ENCODE results near the gene MUC5B.

The MUC5B gene

GRCh38 chr11:1234771-1235305, 12.0 kb downstream of the MUC5B start:
- Histone ChIP-seq H3K4me2 (ENCODE audit: low read length) (no peak overlapping the region), H3K27ac (no peak overlapping the region), H3K9ac (no peak overlapping the region), H3K9me3 (ENCODE audit: control insufficient read depth, low read length) (no peaks in the 10 kb centered on the region), H3K79me2 (no peaks in the 10 kb centered on the region), H2AFZ (no peak overlapping the region), H3K4me3 (ENCODE audit: low read depth, low read length) (no peak overlapping the region), H3K4me1 (no peaks in the 10 kb centered on the region), H3K36me3 (ENCODE audit: control insufficient read depth, insufficient read depth, low read length) (no peaks in the 10 kb centered on the region), H3K27me3 (ENCODE audit: control insufficient read depth, insufficient read depth, low read length) (no peaks in the 10 kb centered on the region)
- no peak for TF ChIP-seq CTCF (IDR thresholded peaks at IDR 0.05)

GRCh38 chr11:1235306-1235900, 12.5 kb downstream of the MUC5B start:
- TF ChIP-seq CTCF (IDR thresholded peaks at IDR 0.05): no peak
- H3K9ac ChIP-seq: no peak overlapping the region
- no peak overlapping the region for H3K4me2 ChIP-seq (ENCODE audit: low read length)
- no peak overlapping the region for H2AFZ ChIP-seq
- H3K27me3 ChIP-seq (ENCODE audit: control insufficient read depth, insufficient read depth, low read length): no peaks in the 10 kb centered on the region
- no peak overlapping the region for H3K27ac ChIP-seq
- H3K79me2 ChIP-seq: no peaks in the 10 kb centered on the region
- H3K4me1 ChIP-seq: no peaks in the 10 kb centered on the region
- H3K36me3 ChIP-seq (ENCODE audit: control insufficient read depth, insufficient read depth, low read length): no peaks in the 10 kb centered on the region
- H3K9me3 ChIP-seq (ENCODE audit: control insufficient read depth, low read length): no peaks in the 10 kb centered on the region
- no peak overlapping the region for H3K4me3 ChIP-seq (ENCODE audit: low read depth, low read length)

- no peaks in the 10 kb centered on the region for H3K4me1 ChIP-seq
- H2AFZ ChIP-seq: no peak overlapping the region
- H3K27ac ChIP-seq: no peak overlapping the region
- no peaks in the 10 kb centered on the region for H3K36me3 ChIP-seq (ENCODE audit: control insufficient read depth, insufficient read depth, low read length)
- H3K9me3 ChIP-seq (ENCODE audit: control insufficient read depth, low read length): no peaks in the 10 kb centered on the region
- H3K27me3 ChIP-seq (ENCODE audit: control insufficient read depth, insufficient read depth, low read length): no peaks in the 10 kb centered on the region
- H3K4me2 ChIP-seq (ENCODE audit: low read length): no peak overlapping the region
- H3K79me2 ChIP-seq: no peaks in the 10 kb centered on the region
- TF ChIP-seq CTCF (IDR thresholded peaks at IDR 0.05): no peak
- no peak overlapping the region for H3K9ac ChIP-seq
- H3K4me3 ChIP-seq (ENCODE audit: low read depth, low read length): no peak overlapping the region
Measured at GRCh38 chr11:1235901-1236315, 13.0 kb downstream of the MUC5B start.

- no peaks in the 10 kb centered on the region for H3K4me1 ChIP-seq
- no peaks in the 10 kb centered on the region for H3K79me2 ChIP-seq
- no peak overlapping the region for H2AFZ ChIP-seq
- H3K27ac ChIP-seq: no peak overlapping the region
- no peak overlapping the region for H3K4me3 ChIP-seq (ENCODE audit: low read depth, low read length)
- H3K9me3 ChIP-seq (ENCODE audit: control insufficient read depth, low read length): no peaks in the 10 kb centered on the region
- no peak overlapping the region for H3K4me2 ChIP-seq (ENCODE audit: low read length)
- TF ChIP-seq CTCF (IDR thresholded peaks at IDR 0.05): no peak
- no peaks in the 10 kb centered on the region for H3K27me3 ChIP-seq (ENCODE audit: control insufficient read depth, insufficient read depth, low read length)
- no peaks in the 10 kb centered on the region for H3K36me3 ChIP-seq (ENCODE audit: control insufficient read depth, insufficient read depth, low read length)
- no peak overlapping the region for H3K9ac ChIP-seq
Measured at GRCh38 chr11:1236316-1237127, 13.7 kb downstream of the MUC5B start.
